H9 (cell line): ENCODE measurements around the gene SETDB2. TPM values are rescaled to one million over a fixed set of nuclear protein-coding genes. Genes with fewer than 3 reads are reported as not detected.

Experiments
- DNase-seq: peaks from one replicate; pipeline ENCODE4 v3.0.0-alpha.2; 2017
- H2AFZ ChIP-seq: one replicate; pipeline ENCODE4 v1.6.1; 2013; ENCODE audit warnings: mild to moderate bottlenecking, low read length, control low read depth, moderate library complexity
- H2AK5ac ChIP-seq: 2 replicates; pipeline ENCODE4 v1.6.1; 2013; ENCODE audit warnings: low read length, control low read depth, mixed read lengths; ENCODE audit not compliant: insufficient read length
- H2BK120ac ChIP-seq: one replicate; pipeline ENCODE4 v1.6.1; 2013; ENCODE audit warnings: low read depth, mild to moderate bottlenecking, low read length, control low read depth, inconsistent platforms; ENCODE audit not compliant: poor library complexity, severe bottlenecking
- H2BK12ac ChIP-seq: 2 replicates; pipeline ENCODE4 v1.6.1; 2013; ENCODE audit warnings: low read length, control low read depth, mixed read lengths, low read depth; ENCODE audit not compliant: insufficient read length
- H2BK15ac ChIP-seq: 2 replicates; pipeline ENCODE4 v1.6.1; 2013; ENCODE audit warnings: low read depth, low read length, control low read depth
- H2BK20ac ChIP-seq: one replicate; pipeline ENCODE4 v1.6.1; 2013; ENCODE audit warnings: low read depth, mild to moderate bottlenecking, low read length, control low read depth, inconsistent platforms; ENCODE audit not compliant: poor library complexity, severe bottlenecking
- H2BK5ac ChIP-seq: 2 replicates; pipeline ENCODE4 v1.6.1; 2013; ENCODE audit warnings: low read length, control low read depth, mixed read lengths; ENCODE audit not compliant: insufficient read length
- H3K14ac ChIP-seq: 2 replicates; pipeline ENCODE4 v1.6.1; 2013; ENCODE audit warnings: low read length, control low read depth; ENCODE audit not compliant: insufficient read depth
- H3K18ac ChIP-seq: 2 replicates; pipeline ENCODE4 v1.6.1; 2013; ENCODE audit warnings: low read depth, mild to moderate bottlenecking, mixed read lengths, low read length, control low read depth; ENCODE audit not compliant: insufficient read length
- H3K23ac ChIP-seq: 2 replicates; pipeline ENCODE4 v1.6.1; 2013; ENCODE audit warnings: low read length, control low read depth, mixed read lengths, low read depth; ENCODE audit not compliant: insufficient read length
- H3K23me2 ChIP-seq: 2 replicates; pipeline ENCODE4 v1.6.1; 2013; ENCODE audit warnings: low read depth, mild to moderate bottlenecking, mixed read lengths, low read length, control low read depth; ENCODE audit not compliant: insufficient read length, poor library complexity, severe bottlenecking
- H3K27ac ChIP-seq: 2 replicates; pipeline ENCODE4 v1.5.1; 2013; ENCODE audit warnings: low read length, control low read depth, mixed read lengths, low read depth; ENCODE audit not compliant: insufficient read length
- H3K27me3 ChIP-seq: 2 replicates; pipeline ENCODE4 v1.6.1; 2013; ENCODE audit warnings: low read length, control low read depth, inconsistent platforms; ENCODE audit not compliant: insufficient read depth
- H3K4ac ChIP-seq: 2 replicates; pipeline ENCODE4 v1.6.1; 2013; ENCODE audit warnings: low read depth, mild to moderate bottlenecking, control low read depth, inconsistent platforms, low read length, moderate library complexity
- H3K4me1 ChIP-seq: 2 replicates; pipeline ENCODE4 v1.6.1; 2013; ENCODE audit warnings: low read length, control low read depth, inconsistent platforms; ENCODE audit not compliant: insufficient read depth
- H3K4me2 ChIP-seq: 2 replicates; pipeline ENCODE4 v1.6.1; 2013; ENCODE audit warnings: low read length, control low read depth, mixed read lengths; ENCODE audit not compliant: insufficient read length, insufficient read depth
- H3K56ac ChIP-seq: 2 replicates; pipeline ENCODE4 v1.6.1; 2013; ENCODE audit warnings: low read depth, mild to moderate bottlenecking, mixed read lengths, low read length, control low read depth; ENCODE audit not compliant: insufficient read length
- H3K79me1 ChIP-seq: 2 replicates; pipeline ENCODE4 v1.6.1; 2013; ENCODE audit warnings: low read depth, mild to moderate bottlenecking, moderate library complexity, low read length, control low read depth, inconsistent platforms; ENCODE audit not compliant: insufficient read depth, poor library complexity, severe bottlenecking
- H3K79me2 ChIP-seq: 2 replicates; pipeline ENCODE4 v1.6.1; 2013; ENCODE audit warnings: low read length, control low read depth, inconsistent platforms; ENCODE audit not compliant: insufficient read depth
- H3K9ac ChIP-seq: 2 replicates; pipeline ENCODE4 v1.6.1; 2013; ENCODE audit warnings: low read length, control low read depth, mixed read lengths; ENCODE audit not compliant: insufficient read length; ENCODE audit errors: extremely low read depth
- H3K9me3 ChIP-seq: one replicate; pipeline ENCODE4 v1.6.1; 2013; ENCODE audit warnings: low read depth, low read length, inconsistent platforms; ENCODE audit not compliant: control insufficient read depth
- H3T11ph ChIP-seq: one replicate; pipeline ENCODE4 v1.6.1; 2013; ENCODE audit warnings: mild to moderate bottlenecking, low read length, control low read depth, inconsistent platforms
- H4K20me1 ChIP-seq: one replicate; pipeline ENCODE4 v1.6.1; 2013; ENCODE audit not compliant: control insufficient read depth, insufficient read length, insufficient read depth
- H4K5ac ChIP-seq: 2 replicates; pipeline ENCODE4 v1.6.1; 2013; ENCODE audit warnings: low read depth, mild to moderate bottlenecking, mixed read lengths, low read length, control low read depth; ENCODE audit not compliant: insufficient read length
- H4K8ac ChIP-seq: replicated peaks from 2 replicates; pipeline ENCODE4 v1.6.1; 2013; ENCODE audit warnings: low read length, control low read depth, mixed read lengths, low read depth; ENCODE audit not compliant: insufficient read length
- H4K91ac ChIP-seq: 2 replicates; pipeline ENCODE4 v1.6.1; 2013; ENCODE audit warnings: low read depth, mild to moderate bottlenecking, moderate library complexity, mixed read lengths, low read length, control low read depth; ENCODE audit not compliant: insufficient read length
- H3K27ac Mint-ChIP-seq, 3 experiments: 2 replicates in 2 of 3; 3 replicates in 1 of 3; pipeline ENCODE4 v1.8.0; 2020 to 2021; ENCODE audit warnings: mixed read lengths in 3 of 3, mild to moderate bottlenecking in 1 of 3, moderate library complexity in 1 of 3
- H3K27me3 Mint-ChIP-seq: 2 replicates; pipeline ENCODE4 v1.8.0; 2021; ENCODE audit warnings: low read depth, mild to moderate bottlenecking, moderate library complexity, mixed read lengths
- H3K36me3 Mint-ChIP-seq, 3 experiments: 2 replicates in 2 of 3; 3 replicates in 1 of 3; pipeline ENCODE4 v1.8.0; 2020 to 2021; ENCODE audit warnings: low read depth in 3 of 3, mixed read lengths in 3 of 3; ENCODE audit not compliant: insufficient read depth in 1 of 3
- H3K4me1 Mint-ChIP-seq, 2 experiments: 2 replicates each; pipeline ENCODE4 v1.8.0; 2020; ENCODE audit warnings: mixed read lengths in 2 of 2
- H3K4me3 Mint-ChIP-seq, 2 experiments: 2 replicates in 1 of 2; 3 replicates in 1 of 2; pipeline ENCODE4 v1.8.0; 2020 to 2021; ENCODE audit warnings: mild to moderate bottlenecking in 2 of 2, mixed read lengths in 2 of 2, moderate library complexity in 1 of 2
- H3K9me3 Mint-ChIP-seq, 2 experiments: 2 replicates in 1 of 2; 3 replicates in 1 of 2; pipeline ENCODE4 v1.8.0; 2020; ENCODE audit warnings: mild to moderate bottlenecking in 2 of 2, mixed read lengths in 2 of 2, moderate library complexity in 1 of 2
- CTCF ChIP-seq: fragments of 200-600 bp; sonication (generic); conservative IDR thresholded peaks from 3 replicates; pipeline ENCODE4 v1.8.0; 2021; ENCODE audit warnings: antibody characterized with exemption, mild to moderate bottlenecking
- WGBS: extraction: QIAGEN DNeasy Blood & Tissue Kit; methylation state at CpG from one replicate; pipeline ENCODE4 v1.1.7; 2013; ENCODE audit warnings: missing lambda C conversion rate, low lambda C conversion rate, mixed read lengths; ENCODE audit not compliant: insufficient read length; ENCODE audit errors: extremely low coverage; 5-methylcytosine and 5-hydroxymethylcytosine counted together
- total RNA-seq: library from RNA; stranded (reverse); gene quantifications from 2 replicates; pipeline ENCODE4 v1.2.1, GENCODE V29; 2021

SETDB2 gene
- total RNA-seq, 1 experiment from 2014 or later = 5.7 TPM

DNA sequence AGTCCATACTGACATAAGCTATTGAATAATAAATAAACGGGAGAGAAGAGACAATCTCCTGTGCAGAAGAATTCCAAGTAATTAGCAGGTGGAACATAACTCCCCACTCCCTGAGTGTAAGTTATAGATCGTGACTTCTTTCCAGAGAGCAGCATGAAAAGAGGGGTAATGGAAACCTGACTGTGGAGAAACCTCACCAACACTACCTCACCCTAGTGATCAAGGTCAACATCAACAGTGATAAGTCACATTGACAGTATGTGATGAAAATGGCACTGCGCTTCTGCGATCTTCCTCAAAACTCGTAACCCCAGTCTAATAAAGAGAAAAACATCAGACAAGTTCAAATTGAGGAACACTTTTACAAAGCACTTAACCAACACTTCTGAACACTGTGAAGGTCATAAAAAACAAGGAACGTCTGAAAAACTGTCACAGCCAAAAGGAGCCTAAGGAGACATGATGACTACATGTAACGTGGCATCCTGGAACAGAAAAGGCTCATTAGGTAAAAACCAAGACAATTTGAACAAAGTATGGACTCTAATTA, 20.0 kb upstream of the SETDB2 start:
- Mint-ChIP-seq H3K27ac (no peak overlapping the region), H3K4me1 (peaks cover 5 to 14% of the 10 kb centered on the region in 2 experiments), H3K9me3 (no peaks in the 10 kb centered on the region), H3K27me3 (no peaks in the 10 kb centered on the region), H3K36me3 (no peaks in the 10 kb centered on the region), H3K4me3 (no peak overlapping the region)
- no peak overlapping the region for H2BK5ac ChIP-seq
- H3K79me1 ChIP-seq = no peaks in the 10 kb centered on the region
- H3K23me2 ChIP-seq = no peaks in the 10 kb centered on the region
- H3K27me3 ChIP-seq = no peaks in the 10 kb centered on the region
- no peak overlapping the region for H3K14ac ChIP-seq
- no peak overlapping the region for H2BK120ac ChIP-seq
- H3K79me2 ChIP-seq = no peaks in the 10 kb centered on the region
- H4K91ac ChIP-seq = no peak overlapping the region
- H2AK5ac ChIP-seq = no peak overlapping the region
- H3K4me1 ChIP-seq = no peaks in the 10 kb centered on the region
- no CpG with 5 or more reads among the region's 7 CpGs for WGBS
- no peak overlapping the region for H3K27ac ChIP-seq
- no peak for TF ChIP-seq CTCF
- H4K5ac ChIP-seq = no peak overlapping the region
- DNase-seq = no peak
- no peak overlapping the region for H3T11ph ChIP-seq
- H2BK20ac ChIP-seq = no peak overlapping the region
- no peak overlapping the region for H4K8ac ChIP-seq
- H2AFZ ChIP-seq = no peak overlapping the region
- no peaks in the 10 kb centered on the region for H3K9me3 ChIP-seq
- H2BK12ac ChIP-seq = no peak overlapping the region
- H3K4me2 ChIP-seq = no peak overlapping the region
- no peak overlapping the region for H3K4ac ChIP-seq
- no peak overlapping the region for H3K9ac ChIP-seq
- H3K18ac ChIP-seq = no peak overlapping the region
- no peaks in the 10 kb centered on the region for H4K20me1 ChIP-seq
- no peak overlapping the region for H2BK15ac ChIP-seq
- no peak overlapping the region for H3K23ac ChIP-seq
- no peak overlapping the region for H3K56ac ChIP-seq
